Activated T-cell treated with anti-CD3 and anti-CD28 coated beads for 48 hours (primary cell): ENCODE data around the gene ADAMTS19.
"Not testable (repeated sequence)": the region's sequence is repeated elsewhere in the genome, so short reads cannot be mapped to it uniquely, and the experiment has no call there.

Experiments used
- DNase-seq: peaks from one replicate; pipeline ENCODE4 v3.0.0-alpha.2; 2020; ENCODE audit warnings: low read depth

The ADAMTS19 gene

DNA sequence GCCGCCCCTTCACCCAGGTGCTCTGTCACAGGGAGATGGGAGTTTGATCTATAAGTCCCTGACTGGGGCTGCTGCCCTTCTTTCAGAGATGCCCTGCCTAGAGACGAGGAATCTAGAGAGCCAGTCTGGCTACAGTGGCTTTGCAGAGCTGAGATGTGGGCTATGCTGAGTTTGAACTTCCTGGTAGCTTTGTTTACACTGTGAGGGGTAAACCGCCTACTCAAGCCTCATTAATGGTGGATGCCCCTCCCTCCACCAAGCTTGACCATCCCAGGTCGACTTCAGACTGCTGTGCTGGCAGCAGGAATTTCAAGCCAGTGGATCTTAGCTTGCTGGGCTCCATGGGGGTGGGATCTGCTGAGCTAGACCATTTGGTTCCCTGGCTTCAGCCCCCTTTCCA is 124.4 kb downstream of the ADAMTS19 start:
- not testable (repeated sequence) for DNase-seq

DNA sequence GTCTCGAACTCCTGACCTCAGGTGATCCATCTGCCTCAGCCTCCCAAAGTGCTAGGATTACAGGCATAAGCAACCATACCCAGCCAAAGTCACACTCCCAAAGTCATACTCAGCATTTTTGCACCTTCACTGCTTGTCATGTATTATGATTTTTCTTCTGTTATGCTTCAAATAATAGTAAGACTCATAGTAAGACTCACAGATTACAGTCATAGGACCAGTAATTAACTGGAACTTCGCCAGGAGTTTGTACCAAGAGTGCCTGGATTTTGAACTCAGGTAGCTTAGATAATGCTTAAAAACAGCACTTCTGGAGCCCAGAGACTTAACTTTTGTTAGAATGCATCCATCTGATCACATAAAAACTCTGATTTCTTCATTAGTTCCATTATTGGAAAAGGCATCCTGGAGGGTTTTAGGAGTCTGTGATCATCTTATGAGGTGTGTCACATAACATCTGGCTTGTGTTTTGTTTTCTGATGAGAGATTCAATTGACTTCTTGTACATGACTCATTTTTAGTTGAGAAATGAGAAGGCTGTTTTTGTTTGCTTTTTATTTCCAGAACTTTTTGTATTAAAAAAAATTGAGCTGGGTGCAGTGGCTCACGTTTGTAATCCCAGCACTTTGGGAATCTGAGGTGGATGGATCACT is 131.5 kb downstream of the ADAMTS19 start:
- DNase-seq = no peak

DNA sequence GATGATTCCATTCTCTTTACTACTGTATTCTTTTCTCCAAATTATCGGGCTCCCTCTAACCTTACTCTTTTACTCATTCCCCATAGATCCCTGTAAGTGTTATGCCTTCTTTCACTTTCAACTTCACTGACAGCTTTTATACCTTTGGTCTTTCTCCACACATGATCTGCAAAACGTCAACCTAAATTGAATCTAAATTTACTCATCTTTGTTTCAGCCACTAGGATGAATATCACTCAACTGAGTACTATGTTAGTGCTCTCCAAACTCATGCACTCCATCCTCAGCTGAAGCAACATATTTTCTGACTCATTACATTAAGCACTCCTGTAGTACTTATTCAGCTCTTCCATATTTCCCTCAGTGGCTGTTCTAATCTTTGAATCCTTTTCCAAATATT is 133.4 kb downstream of the ADAMTS19 start:
- no peak for DNase-seq

DNA sequence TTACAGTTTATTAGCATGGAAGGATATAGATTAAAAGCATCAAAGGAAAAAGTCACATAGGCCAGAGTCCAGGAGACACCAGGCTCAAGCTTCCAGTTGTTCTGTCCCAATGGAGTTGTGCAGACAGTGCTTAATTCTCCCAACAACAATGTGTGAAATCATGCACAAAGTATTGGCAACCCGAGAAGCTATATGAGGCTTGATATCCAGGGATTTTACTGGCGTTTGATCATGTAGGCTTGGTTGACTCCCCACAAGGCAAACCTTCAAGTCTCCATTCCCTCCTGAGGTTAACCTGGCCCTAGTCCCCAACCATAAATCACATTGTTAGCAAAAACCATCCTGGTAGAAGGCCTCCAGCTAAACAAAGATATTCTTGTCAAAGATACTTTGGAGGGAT is 141.5 kb downstream of the ADAMTS19 start:
- DNase-seq = no peak

DNA sequence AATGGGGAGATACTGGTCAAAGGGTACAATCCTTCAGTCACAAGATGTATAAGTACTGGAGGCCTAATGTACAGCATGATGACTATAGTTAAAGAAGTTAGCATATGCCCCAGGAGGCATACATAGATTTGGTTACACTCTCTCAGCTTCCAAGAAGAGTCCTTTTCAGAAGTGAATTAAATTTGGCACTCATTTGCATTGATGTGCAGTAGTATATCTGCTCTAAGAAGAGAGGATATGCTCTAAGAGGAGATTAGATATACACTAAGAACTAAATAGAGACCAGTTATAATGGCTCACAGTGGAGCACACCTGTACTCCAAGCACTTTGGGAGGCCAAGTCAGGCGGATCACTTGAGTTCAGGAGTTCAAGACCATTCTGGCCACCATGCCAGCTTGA is 148.3 kb downstream of the ADAMTS19 start:
- no peak for DNase-seq

DNA sequence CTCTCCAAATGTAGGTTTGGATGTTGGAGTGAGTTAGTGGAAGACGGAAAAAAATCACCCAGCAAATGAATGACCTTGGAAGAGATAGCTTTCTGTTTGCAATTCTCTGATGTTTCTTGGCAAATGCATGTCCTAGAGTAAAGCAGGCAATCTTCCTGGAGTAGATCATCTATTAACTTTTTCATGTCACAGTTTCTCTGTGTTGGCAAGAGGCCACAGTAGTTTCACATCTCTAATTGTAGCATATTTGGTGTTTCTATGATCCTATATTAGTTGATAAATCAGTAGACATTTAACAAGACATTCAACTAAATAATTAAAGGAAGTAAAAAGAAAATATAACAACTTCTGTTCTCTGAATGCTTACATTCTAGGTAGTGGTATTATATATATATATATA is 149.6 kb downstream of the ADAMTS19 start:
- no peak for DNase-seq

DNA sequence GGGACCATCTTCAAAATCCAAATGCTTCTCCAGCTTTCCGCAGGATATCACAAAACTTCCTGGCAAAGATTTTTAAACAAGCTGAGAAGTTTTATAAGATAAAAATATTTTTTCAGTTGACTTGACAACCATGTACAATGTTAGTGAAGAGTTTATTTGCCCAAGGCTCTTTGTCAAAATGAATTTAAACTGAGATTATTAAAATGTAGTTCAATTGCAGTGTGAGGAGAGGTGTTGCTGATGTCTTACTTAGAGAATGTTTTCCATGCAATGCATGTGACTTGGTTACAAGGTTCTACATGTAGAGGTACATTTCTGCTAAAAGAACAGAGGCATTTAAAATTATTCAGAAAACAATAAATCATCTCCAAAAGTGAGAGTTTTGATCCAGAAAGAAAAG is 156.4 kb downstream of the ADAMTS19 start:
- DNase-seq = no peak

DNA sequence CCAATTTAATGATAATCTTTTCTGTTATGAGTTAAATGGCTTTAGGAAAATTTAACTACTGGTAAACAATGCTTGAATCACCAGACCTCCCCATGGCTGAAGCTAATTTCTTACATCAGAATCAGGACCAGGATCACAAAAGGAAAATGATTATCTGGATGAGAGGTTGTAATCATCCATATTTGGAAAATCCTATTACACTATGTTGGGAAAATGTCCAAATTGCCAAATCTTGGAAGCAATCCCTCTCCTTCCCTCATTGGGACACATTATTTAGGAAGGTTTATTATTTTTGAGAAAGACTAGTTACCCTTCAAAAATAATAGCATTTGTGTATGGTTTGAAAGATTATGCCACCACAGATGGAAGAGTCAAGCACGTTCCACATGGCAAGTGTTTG is 157.1 kb downstream of the ADAMTS19 start:
- no peak for DNase-seq

DNA sequence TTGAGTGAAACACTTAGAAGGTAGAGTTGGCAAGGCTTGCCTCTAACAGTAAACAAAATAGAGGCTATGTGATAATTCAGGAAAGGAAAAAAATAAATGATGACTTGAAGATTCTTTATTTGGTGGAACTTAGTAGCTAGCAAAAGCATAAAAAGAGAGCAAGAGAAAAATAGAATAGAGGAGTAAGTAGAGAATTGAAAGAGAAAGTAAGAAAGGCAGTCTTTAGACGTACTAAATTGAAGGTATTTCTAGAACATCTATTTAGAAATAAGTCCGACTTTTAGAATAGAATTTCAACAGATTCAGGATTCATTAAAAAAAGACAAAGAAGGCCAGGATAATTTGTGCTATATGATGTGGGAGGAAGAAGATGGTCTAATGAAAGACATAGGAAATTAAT is 159.7 kb downstream of the ADAMTS19 start:
- DNase-seq = no peak

DNA sequence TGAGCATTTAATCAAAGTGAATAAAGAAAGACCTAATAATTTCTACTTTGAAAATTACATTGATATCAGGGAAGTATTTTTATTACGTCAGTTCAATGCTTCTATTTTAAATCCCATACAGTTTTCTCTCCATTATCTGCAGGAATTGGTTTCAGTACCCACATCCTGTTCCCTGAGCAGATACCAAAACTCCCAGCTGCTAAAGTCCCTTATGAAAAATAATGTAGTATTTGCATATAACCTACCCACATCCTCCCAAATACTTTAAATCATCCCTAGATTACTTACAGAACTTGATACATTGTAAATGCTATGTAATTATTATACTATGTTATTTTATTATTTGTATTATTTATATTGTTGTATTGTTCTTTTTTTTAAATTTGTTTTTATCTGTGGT is 162.4 kb downstream of the ADAMTS19 start:
- no peak for DNase-seq

DNA sequence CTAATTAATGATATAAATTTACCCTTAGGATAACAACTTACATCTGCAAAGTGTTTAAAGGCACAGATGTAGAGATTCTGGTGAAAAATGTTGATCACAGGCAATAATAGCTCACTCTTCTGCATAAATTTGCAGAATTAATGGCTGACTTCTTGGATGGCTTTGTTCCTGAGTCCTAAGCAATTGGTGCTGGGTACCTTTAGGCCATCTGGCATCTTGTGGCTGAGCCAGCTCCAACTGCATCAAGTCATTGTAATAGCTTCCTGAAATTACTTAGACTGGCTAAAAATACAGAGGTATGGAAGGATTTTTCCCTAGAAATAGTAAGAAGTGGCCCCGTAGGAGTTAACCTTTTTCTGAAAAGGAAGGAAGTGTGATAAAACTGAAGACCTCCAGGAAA is 169.5 kb downstream of the ADAMTS19 start:
- no peak for DNase-seq

DNA sequence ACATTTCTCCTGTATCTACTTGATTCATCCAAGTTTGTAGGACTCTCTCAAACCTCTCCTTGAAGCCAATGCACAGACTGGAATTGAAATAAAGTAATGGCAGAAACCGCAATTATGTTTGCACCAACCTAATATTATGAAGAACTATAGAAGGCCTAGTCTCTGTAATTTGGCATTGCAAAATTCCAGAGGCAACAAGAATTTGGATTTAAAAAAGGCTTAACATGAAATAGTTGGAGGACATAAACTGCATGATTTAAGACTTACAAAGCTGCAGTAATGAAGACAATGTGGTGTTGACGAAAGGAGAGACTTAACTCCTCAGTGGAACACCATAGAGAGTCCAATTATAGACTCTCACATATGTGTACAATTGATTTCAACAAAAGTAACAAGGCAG is 170.0 kb downstream of the ADAMTS19 start:
- DNase-seq = no peak

DNA sequence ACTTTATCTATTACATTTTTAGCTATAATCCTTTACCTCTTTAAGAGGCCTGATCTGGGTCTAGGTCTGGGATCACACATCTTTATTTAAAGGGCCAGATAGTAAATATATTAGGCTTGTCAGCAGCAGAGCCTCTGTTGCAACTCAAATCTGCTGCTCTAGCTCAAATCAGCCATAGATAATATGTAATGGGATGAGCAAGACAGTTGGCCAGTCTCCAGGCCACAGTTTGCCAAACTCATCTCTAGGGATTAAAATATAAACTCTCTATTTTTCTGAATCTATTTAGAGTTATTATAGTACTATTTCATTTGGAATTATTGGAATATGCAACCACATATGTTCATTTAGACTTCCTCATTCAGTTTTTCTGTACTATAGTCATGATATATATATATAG is 171.9 kb downstream of the ADAMTS19 start:
- DNase-seq = no peak

DNA sequence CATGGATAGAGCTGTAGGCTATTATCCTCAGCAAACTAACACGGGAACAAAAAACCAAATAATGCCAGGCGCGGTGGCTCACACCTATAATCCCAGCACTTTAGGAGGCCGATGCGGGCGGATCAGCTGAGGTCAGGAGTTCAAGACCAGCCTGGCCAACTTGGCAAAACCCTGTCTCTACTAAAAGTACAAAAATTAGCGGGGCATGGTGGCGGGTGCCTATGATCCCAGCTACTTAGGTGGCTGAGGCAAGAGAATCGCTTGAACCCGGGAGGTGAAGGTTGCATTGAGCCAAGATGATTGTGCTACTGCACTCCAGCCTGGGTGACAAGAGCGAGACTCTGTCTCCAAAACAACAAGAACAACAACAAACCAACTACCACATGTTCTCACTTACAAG is 177.4 kb downstream of the ADAMTS19 start:
- not testable (repeated sequence) for DNase-seq

DNA sequence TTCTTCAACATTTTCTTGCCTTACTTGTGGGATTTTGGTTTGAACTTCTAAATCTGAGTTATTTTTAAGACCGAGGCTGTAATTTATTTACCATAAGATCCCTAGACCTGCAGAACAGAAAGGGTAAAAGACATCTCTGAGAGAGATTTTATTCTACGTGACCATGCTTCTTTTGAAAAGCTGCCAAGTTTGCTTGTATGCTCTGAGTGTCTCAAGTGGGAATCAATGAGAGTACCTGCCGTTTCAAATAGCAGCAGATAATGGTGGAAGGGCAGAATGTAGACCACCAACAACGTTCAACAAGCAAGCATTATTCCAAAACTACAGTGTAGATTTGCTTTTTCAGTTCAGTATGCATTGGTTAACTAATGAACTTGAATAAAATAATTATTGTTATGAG is 179.2 kb downstream of the ADAMTS19 start:
- DNase-seq = no peak

DNA sequence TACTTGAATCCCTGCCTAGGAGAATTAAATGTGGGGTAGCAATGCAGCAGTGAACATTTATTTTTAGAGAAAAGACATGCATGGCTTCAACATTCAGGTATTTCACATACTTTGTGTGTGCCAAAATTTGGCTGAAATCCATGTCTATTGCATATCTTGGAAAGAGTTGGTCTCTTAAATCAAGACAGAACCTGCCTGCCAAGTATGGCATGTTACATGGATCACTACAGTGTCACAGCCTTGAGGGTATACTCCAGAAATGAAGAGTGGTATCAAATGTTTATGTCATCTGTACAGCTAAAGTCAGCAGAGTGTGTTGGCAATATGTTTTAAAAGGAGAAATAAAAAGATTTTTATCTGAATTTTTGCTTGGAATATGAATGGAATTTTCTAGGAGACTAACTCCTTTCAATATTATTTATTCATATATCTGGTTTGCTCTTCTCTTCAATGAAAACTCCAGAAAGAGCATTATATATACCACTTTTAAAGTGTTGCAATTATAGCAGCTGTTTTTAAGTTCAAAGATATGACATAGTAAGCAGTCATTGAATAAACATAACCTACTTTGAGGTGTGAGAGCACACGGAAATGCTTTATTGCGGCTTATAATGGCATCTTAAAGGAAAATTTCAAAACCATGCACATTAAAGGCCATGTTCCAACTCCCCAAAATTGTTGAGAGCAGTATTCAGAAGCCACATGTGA is 192.4 kb downstream of the ADAMTS19 start:
- DNase-seq = no peak

DNA sequence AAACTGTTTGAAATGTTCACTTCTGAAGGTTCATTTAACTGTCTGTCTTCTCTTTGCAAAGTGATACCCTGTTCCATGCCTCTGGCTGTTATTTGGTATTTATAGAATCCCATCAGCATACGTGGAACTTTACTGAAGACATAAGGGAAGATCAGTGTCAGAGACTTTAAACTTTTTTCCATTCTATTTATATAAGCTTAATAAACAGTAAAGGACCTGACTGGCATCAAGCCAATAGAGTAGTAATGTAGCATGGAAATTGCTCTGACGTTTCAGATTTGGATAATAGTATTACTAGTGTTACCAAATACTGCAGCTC is 192.9 kb downstream of the ADAMTS19 start:
- no peak for DNase-seq

DNA sequence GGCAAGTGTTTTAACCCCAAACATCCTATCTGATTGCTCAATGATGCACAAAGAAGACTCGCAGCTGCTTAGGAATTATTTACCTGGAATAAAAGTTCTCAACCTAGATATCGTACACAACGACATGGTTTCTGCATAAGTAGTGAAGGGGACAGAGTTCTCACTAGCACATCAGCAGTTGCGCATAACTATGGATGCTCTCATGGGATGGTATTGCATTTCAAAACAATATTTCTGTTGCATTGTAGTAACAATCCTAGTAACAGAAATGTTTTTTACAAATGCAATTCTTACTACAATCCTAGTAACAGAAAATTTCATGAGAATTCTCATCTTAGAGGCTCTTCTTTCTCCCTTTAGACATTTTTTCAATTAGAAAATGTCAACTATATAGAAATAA is 193.3 kb downstream of the ADAMTS19 start:
- no peak for DNase-seq

DNA sequence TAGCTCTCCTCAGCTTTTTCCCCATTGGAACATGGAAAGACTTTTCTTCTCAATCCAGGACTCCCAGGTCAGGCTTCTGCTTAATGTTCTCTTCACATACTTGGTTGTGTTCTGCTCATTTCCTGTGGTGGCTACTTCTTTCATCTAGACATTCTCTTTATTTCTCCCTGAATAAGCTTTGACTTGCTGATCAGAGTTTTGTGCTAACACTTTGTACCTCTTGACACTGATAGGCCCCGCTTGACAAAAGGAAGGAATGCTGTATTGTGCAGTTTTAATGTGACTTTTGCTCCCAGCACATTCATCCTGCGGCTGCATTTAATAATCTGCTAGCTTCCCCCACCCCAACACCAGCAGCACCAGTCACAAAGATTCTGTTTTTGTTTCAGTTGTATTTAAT is 196.9 kb downstream of the ADAMTS19 start:
- DNase-seq = no peak

DNA sequence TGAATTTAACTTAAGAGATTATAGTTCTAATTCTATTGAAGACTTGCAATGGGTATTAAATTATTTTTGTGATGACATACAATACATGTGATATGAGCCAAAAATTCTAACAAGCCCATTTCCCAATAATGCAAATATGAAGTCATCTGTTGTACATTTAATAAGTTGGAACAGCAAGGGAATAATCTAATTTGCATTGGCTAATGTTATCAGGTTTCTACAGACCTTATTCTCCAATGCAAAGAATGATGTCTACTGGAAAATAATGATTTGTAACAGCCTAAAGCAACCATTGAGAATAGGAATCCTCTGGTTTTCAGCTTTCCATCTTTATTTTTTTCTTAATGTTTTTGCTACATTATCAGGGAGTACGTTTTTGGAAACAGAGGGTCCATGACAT is 198.7 kb downstream of the ADAMTS19 start:
- no peak for DNase-seq

DNA sequence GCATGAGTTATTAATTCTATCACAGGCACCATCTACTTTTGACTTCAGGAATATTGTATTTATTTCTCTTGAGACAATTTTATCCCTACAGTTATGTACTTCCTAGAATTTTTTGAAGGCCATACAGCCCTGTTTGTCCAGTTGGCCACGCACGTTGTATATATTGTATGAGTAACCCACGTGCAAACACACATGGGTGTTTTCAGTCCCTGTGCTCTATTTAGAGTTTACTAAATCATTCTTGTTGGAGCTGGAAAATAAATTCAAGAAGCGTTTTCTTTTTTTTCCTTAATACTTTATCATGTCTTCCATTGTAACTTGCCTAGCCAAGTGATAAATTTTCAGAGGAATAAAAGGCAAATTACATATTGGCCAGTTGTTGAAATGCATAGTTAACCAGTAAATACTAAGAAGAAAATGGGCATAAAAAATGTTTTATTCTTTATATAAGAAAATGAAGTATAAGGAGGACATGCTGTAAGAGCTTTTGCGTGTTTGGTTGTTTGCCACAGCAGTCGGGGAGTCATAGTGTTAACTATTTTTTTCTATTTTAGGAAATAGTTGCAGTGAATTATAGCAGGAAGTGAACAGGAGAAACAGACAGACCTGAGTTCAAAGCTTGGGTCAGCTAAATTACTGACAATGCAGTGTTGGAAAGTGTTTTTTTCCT is 201.4 kb downstream of the ADAMTS19 start:
- DNase-seq = no peak

DNA sequence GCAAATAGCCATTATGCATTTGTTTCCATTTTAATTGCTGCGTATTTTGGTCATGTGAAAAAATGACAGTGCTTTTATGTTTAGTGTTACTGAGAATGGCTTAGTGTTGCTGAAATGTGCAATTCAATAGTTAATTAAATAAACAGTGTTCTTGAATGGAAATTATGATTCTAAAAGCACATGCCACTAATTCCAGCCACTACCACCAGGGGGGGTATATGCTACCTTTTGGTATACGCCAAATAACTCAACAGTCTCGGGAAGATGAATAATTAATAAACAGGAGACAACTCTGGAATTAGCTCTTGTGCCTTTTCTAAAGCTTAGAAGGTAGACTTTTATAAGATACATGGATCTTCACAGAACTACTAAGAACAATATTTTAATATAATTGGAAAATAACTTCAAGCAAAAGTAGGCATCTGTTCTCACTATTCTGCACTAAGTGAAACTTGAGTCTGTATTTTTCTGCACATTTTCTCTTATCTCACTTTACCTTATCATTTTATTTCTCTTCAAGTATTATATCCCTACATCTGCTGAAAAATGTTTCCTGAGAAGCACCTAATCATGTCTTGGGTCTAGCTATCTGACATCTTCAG is 204.3 kb downstream of the ADAMTS19 start:
- DNase-seq = peak; percentile 11

DNA sequence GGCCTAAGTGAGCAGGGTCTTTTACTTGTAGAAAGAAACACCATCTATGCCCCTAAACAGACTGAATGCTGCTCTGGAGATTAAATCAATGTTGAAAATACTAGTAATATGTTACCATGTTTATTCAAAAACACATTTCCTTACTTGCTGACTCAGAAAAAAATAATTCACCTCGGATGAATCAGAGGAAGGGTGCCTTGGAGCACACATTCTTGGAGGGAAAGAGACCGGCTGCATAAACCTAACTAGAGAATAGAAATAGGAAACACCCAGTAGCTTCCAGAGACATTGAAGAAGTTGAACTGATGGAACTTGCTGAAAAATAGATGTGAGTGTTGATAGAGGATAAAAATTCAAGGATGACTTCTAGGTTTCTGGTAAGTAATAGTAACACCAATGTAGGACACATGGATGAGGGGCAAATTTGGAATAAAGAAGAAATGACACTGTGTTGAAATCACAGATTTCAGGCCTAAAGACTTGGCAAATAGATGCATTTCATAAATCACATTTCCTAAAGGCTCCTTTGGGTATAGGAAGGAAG is 210.9 kb downstream of the ADAMTS19 start:
- DNase-seq = no peak
